Non-pigmented ciliary epithelial cell (primary cell): ENCODE measurements around the gene SLC26A6.

ENCODE experiments used
- DNase-seq: peaks from one replicate; pipeline ENCODE4 v3.0.0-alpha.2; 2010; ENCODE audit warnings: low read depth

SLC26A6 gene

GRCh38 chr3:48660800-48661400, 25.6 kb upstream of the SLC26A6 start:
- DNase-seq, result no peak

GRCh38 chr3:48656841-48657281, 21.6 kb upstream of the SLC26A6 start:
- DNase-seq, result no peak

GRCh38 chr3:48656061-48656840, 21.0 kb upstream of the SLC26A6 start:
- DNase-seq, result no peak

GRCh38 chr3:48655606-48656005, 20.3 kb upstream of the SLC26A6 start:
- no peak for DNase-seq

- DNase-seq, result no peak
Measured at GRCh38 chr3:48655063-48655462, 19.8 kb upstream of the SLC26A6 start.

- no peak for DNase-seq
Measured at GRCh38 chr3:48652923-48653715, 17.9 kb upstream of the SLC26A6 start.

- DNase-seq, result no peak
Measured at GRCh38 chr3:48651771-48652170, 16.5 kb upstream of the SLC26A6 start.

- DNase-seq, result no peak
Measured at GRCh38 chr3:48650723-48651122, 15.5 kb upstream of the SLC26A6 start.

GRCh38 chr3:48648188-48648850, 13.1 kb upstream of the SLC26A6 start:
- DNase-seq, result no peak

- no peak for DNase-seq
Measured at GRCh38 chr3:48647714-48648113, 12.5 kb upstream of the SLC26A6 start.

- no peak for DNase-seq
Measured at GRCh38 chr3:48644898-48645760, 9.9 kb upstream of the SLC26A6 start.

- no peak for DNase-seq
Measured at GRCh38 chr3:48642605-48643004, 7.3 kb upstream of the SLC26A6 start.

GRCh38 chr3:48641396-48641795, 6.1 kb upstream of the SLC26A6 start:
- no peak for DNase-seq

- no peak for DNase-seq
Measured at GRCh38 chr3:48639944-48640606, 4.8 kb upstream of the SLC26A6 start.

- DNase-seq, result no peak
Measured at GRCh38 chr3:48637305-48637704, 2.0 kb upstream of the SLC26A6 start.

- no peak for DNase-seq
Measured at GRCh38 chr3:48636149-48636655, 941 bp upstream of the SLC26A6 start.

GRCh38 chr3:48634661-48635221, 520 bp downstream of the SLC26A6 start:
- peak; percentile 17 for DNase-seq

- DNase-seq, result no peak
Measured at GRCh38 chr3:48633743-48634142, 1.5 kb downstream of the SLC26A6 start.

- DNase-seq, result no peak
Measured at GRCh38 chr3:48633256-48633655, 2.0 kb downstream of the SLC26A6 start.
